Smooth muscle cell (in vitro differentiated cells): Measurements from ENCODE around the gene CACNA2D2. TPM values are rescaled to one million over a fixed set of nuclear protein-coding genes. Genes with fewer than 3 reads are reported as not detected.

ENCODE experiments used
- DNase-seq: peaks from one replicate; lab custom pipeline; 2025; ENCODE audit not compliant: unreplicated experiment; lab: John Stamatoyannopoulos, UW
- H2AFZ ChIP-seq: fragments of 200-600 bp; sonication (generic); 2 replicates; pipeline ENCODE4 v1.6.0; 2016; ENCODE audit warnings: antibody characterized with exemption, low read depth, mild to moderate bottlenecking
- H3F3A ChIP-seq: fragments of 200-600 bp; sonication (generic); 2 replicates; pipeline ENCODE4 v1.6.0; 2017; ENCODE audit warnings: antibody characterized with exemption, low read depth
- H3K27ac ChIP-seq: fragments of 200-600 bp; sonication (generic); 2 replicates; pipeline ENCODE4 v1.5.1; 2016; ENCODE audit warnings: low read depth, mild to moderate bottlenecking
- H3K27me3 ChIP-seq: fragments of 200-600 bp; sonication (generic); 2 replicates; pipeline ENCODE4 v1.6.1; 2016; ENCODE audit warnings: low read depth, mild to moderate bottlenecking
- H3K36me3 ChIP-seq: fragments of 200-600 bp; sonication (generic); 2 replicates; pipeline ENCODE4 v1.5.1; 2016; ENCODE audit warnings: low read depth
- H3K4me1 ChIP-seq: fragments of 200-600 bp; sonication (generic); 2 replicates; pipeline ENCODE4 v1.5.1; 2016; ENCODE audit warnings: low read depth
- H3K4me2 ChIP-seq: fragments of 200-600 bp; sonication (generic); 2 replicates; pipeline ENCODE4 v1.6.0; 2016; ENCODE audit warnings: mild to moderate bottlenecking
- H3K4me3 ChIP-seq: fragments of 200-600 bp; sonication (generic); 2 replicates; pipeline ENCODE4 v1.5.1; 2016; ENCODE audit warnings: mild to moderate bottlenecking
- H3K79me2 ChIP-seq: fragments of 200-600 bp; sonication (generic); 2 replicates; pipeline ENCODE4 v1.6.0; 2016; ENCODE audit warnings: low read depth, mild to moderate bottlenecking
- H3K9ac ChIP-seq: fragments of 200-600 bp; sonication (generic); 2 replicates; pipeline ENCODE4 v1.6.0; 2016; ENCODE audit warnings: low read depth
- H3K9me3 ChIP-seq: fragments of 200-600 bp; sonication (generic); replicated peaks from 2 replicates; pipeline ENCODE4 v1.5.1; 2016; ENCODE audit warnings: low read depth
- H4K20me1 ChIP-seq: fragments of 200-600 bp; sonication (generic); 2 replicates; pipeline ENCODE4 v1.6.0; 2016; ENCODE audit warnings: low read depth
- WGBS: methylation state at CpG from one replicate; pipeline ENCODE4 v1.1.7; 2016; ENCODE audit warnings: low lambda C conversion rate; 5-methylcytosine and 5-hydroxymethylcytosine counted together
- polyA plus RNA-seq: library from polyadenylated mRNA; unstranded; fragments of >200 nt; fragmentation: Nextera tagmentation; extraction: Ambion mirVana; gene quantifications from 2 replicates; pipeline ENCODE4 v1.2.1, GENCODE V29; 2016
- total RNA-seq: library from RNA; depleted of rRNA; stranded (reverse); fragments of >200 nt; gene quantifications from 2 replicates; pipeline ENCODE4 v1.2.3, GENCODE V29; 2014
- TF ChIP-seq, protein P1 (sequence below): fragments of 200-600 bp; sonication (generic); IDR thresholded peaks from 2 replicates; pipeline ENCODE4 v1.5.1; 2017; ENCODE audit warnings: borderline replicate concordance, mild to moderate bottlenecking, antibody characterized with exemption; ENCODE audit not compliant: insufficient read depth, poor library complexity, severe bottlenecking

Gene CACNA2D2
- total and polyA plus RNA-seq, 2 experiments from 2014 or later: 0.27 to 0.51 TPM

DNA sequence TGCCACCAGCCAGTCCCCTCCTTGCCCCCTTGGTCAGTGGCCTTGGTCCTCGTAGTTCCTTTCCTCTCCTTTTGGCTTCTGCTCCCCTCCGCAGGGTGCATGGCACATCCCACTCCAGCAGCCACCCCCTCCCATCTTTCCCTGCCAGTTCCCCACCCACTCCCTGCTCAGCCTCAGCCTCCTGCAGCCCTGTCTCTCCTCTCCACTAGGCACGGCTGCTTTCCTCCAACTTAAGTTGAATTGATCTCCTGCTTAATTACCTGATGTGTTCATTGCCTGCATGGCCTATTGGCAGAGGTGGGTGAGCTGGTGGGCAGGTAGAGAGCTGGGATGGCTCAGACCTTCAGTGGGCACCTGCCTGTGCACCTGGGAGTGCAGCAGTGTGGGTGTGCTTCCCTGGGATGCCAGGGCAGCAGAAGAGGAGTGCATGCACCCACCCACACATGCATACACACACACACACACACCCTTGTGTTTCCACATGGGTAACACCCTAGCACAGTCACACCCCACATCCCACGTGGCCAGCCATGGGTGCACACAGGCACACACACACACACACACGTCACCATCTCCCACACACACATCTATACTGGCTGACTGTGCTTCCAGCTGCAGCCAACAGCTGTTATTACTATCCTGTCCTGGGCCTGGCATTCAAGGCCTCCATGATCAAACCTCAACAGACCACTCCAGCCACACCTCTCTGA lies 33.2 kb upstream of the CACNA2D2 start:
- TF ChIP-seq, protein P1, sequence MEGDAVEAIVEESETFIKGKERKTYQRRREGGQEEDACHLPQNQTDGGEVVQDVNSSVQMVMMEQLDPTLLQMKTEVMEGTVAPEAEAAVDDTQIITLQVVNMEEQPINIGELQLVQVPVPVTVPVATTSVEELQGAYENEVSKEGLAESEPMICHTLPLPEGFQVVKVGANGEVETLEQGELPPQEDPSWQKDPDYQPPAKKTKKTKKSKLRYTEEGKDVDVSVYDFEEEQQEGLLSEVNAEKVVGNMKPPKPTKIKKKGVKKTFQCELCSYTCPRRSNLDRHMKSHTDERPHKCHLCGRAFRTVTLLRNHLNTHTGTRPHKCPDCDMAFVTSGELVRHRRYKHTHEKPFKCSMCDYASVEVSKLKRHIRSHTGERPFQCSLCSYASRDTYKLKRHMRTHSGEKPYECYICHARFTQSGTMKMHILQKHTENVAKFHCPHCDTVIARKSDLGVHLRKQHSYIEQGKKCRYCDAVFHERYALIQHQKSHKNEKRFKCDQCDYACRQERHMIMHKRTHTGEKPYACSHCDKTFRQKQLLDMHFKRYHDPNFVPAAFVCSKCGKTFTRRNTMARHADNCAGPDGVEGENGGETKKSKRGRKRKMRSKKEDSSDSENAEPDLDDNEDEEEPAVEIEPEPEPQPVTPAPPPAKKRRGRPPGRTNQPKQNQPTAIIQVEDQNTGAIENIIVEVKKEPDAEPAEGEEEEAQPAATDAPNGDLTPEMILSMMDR: no peak
- no peak overlapping the region for H3K27ac ChIP-seq
- H2AFZ ChIP-seq: no peak overlapping the region
- WGBS: 91% methylated on average over 5 of the region's 5 CpGs
- DNase-seq: no peak
- H3K4me3 ChIP-seq: no peak overlapping the region
- no peak overlapping the region for H3K4me2 ChIP-seq
- no peak overlapping the region for H3K9ac ChIP-seq
- no peaks in the 10 kb centered on the region for H3K36me3 ChIP-seq
- H3K9me3 ChIP-seq: no peaks in the 10 kb centered on the region
- peaks cover 7% of the 10 kb centered on the region for H3K27me3 ChIP-seq
- no peaks in the 10 kb centered on the region for H3K79me2 ChIP-seq
- no peaks in the 10 kb centered on the region for H3F3A ChIP-seq
- no peaks in the 10 kb centered on the region for H4K20me1 ChIP-seq
- peaks cover 9% of the 10 kb centered on the region for H3K4me1 ChIP-seq

DNA sequence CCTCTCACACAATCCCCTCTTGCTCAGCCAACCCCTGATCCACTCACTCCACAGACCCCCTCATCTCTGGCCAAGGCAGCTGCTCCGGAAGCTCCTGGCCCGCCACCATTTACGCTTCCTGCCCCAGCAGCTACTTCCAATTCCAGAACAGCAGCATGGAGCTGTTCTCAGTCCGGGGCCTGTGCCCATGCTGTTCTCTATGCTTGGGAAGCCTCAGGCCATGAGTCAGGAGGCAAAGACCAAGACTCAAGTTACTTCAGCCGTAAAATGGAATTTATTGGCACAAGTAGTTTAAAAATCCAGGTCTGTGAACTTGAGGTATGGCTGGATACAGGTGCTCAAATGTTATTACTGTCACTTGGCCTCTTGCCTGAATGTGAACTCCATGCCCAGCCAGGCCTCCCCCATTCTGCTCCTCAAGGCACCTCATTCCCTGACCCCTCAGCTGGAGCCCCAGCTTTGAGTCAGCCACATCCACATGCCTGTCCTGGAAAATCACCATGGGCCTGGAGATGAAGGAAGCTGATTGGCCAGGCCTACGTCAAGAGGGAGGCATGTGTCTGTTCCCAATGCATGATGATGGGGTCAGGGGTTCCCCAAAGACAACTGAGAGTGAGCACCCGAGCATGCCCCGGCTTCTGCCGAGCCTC lies 31.4 kb upstream of the CACNA2D2 start:
- H4K20me1 ChIP-seq: no peaks in the 10 kb centered on the region
- peaks cover 23% of the 10 kb centered on the region for H3K27me3 ChIP-seq
- no peak overlapping the region for H3K27ac ChIP-seq
- no peak overlapping the region for H3K4me3 ChIP-seq
- H3K9me3 ChIP-seq: no peaks in the 10 kb centered on the region
- H3K9ac ChIP-seq: no peak overlapping the region
- WGBS: 76% methylated on average over 9 of the region's 9 CpGs
- H3K4me1 ChIP-seq: peaks cover 9% of the 10 kb centered on the region
- no peaks in the 10 kb centered on the region for H3K79me2 ChIP-seq
- no peaks in the 10 kb centered on the region for H3K36me3 ChIP-seq
- TF ChIP-seq, protein P1: no peak
- no peak overlapping the region for H2AFZ ChIP-seq
- no peaks in the 10 kb centered on the region for H3F3A ChIP-seq
- no peak overlapping the region for H3K4me2 ChIP-seq
- no peak for DNase-seq

DNA sequence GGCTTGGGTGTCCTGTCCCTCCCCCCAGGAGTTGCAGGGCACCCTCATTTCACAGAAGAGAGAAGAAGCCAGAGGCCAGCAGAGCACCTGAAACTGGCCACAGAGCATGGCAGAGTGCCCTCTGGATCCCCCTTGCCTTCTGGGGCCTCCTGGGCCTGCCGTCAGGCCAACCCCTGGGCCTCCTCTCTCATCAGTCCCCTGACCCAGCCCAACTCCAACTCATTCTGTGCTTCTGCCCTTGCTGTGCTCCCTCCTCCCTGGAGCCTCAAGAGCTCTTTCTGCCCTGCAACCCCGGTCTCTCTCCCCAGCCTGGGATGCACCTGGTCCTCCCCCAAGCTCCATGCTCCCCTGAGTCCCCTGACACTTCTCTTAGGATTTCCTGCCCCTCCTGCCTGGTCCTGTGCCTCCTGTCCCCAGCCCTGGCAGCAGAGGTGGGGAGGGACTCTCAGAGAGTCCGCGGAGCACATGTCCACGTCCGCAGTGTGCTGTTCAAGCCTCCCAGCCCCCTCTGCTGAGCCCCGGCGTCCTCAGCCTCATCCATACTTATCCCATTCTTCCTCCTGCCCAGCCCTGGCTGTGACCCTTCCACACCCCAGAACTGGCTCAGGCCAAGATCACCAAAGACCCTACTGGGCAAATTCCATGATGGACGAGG lies 30.5 kb upstream of the CACNA2D2 start:
- Histone ChIP-seq H3K4me1 (peaks cover 5% of the 10 kb centered on the region), H3K4me2 (no peak overlapping the region), H3K27ac (no peak overlapping the region), H3F3A (no peaks in the 10 kb centered on the region), H3K9ac (no peak overlapping the region), H3K27me3 (peaks cover 26% of the 10 kb centered on the region), H3K4me3 (no peak overlapping the region), H2AFZ (no peak overlapping the region), H4K20me1 (no peaks in the 10 kb centered on the region), H3K79me2 (no peaks in the 10 kb centered on the region), H3K36me3 (no peaks in the 10 kb centered on the region), H3K9me3 (no peaks in the 10 kb centered on the region)
- no peak for DNase-seq
- TF ChIP-seq, protein P1: no peak
- WGBS: 88% methylated on average over 9 of the region's 9 CpGs
